Suprapubic skin (tissue), 4 donors: ENCODE data around the gene SAG.

Experiments
- CTCF ChIP-seq, 2 donors: fragments of 200-600 bp in 1 of 2; fragments of 450-650 bp in 1 of 2; sonication (generic) in 1 of 2; IDR thresholded peaks; one replicate each; pipeline ENCODE4 v1.5.1; 2016 to 2019; ENCODE audit warnings: antibody characterized with exemption in 2 of 2, mild to moderate bottlenecking in 1 of 2, moderate library complexity in 1 of 2
- POLR2A ChIP-seq, 2 donors: fragments of 450-650 bp; IDR thresholded peaks; one replicate each; pipeline ENCODE4 v1.6.1; 2017; ENCODE audit warnings: antibody characterized with exemption in 2 of 2, mild to moderate bottlenecking in 2 of 2, moderate library complexity in 2 of 2
- POLR2AphosphoS5 ChIP-seq, 3 donors: sonication (generic); formaldehyde crosslinking; IDR thresholded peaks; one replicate each; pipeline ENCODE4 v1.6.1; 2017; ENCODE audit warnings: antibody characterized with exemption in 3 of 3

GRCh38 chr2:233346930-233347329 is 39.3 kb downstream of the SAG start:
- TF ChIP-seq POLR2AphosphoS5 (IDR thresholded peaks at IDR 0.05) (no peak), CTCF (IDR thresholded peaks at IDR 0.05) (no peak), POLR2A (IDR thresholded peaks at IDR 0.05) (no peak)
